ENCODE results near the gene CYP2D6.
A peak's percentile ranks its signal among the peaks of the same experiment; 100 is the strongest.

Gene CYP2D6

DNA sequence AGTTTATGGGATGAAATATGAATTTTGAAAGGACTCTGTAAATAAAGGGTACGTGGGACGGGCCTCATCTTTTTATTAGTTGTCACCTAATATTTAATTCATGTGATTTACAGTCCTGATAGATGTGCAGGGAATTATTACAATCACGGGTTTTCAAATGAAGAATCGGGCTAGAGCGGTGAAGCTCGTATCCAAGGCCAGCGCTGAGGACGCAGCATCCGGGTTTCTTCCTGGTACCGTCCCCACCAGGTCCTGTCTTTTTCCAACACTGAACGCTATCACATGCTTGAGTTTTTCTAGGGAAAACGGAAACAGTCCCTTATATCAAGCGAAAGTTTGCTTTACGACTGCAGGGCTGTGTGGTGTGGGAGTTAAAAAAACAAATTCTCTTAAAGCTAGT lies 50.3 kb downstream of the CYP2D6 start:
- TF ChIP-seq RARB (CRISPR knock-in tag; IDR thresholded peaks at IDR 0.05) (no peak), ZNF70 (CRISPR knock-in tag; IDR thresholded peaks at IDR 0.05) (no peak), ZFP3 (CRISPR knock-in tag; IDR thresholded peaks at IDR 0.05) (no peak), ISL1 (CRISPR knock-in tag; IDR thresholded peaks at IDR 0.05) (no peak), TSHZ2 (CRISPR knock-in tag; IDR thresholded peaks at IDR 0.05) (no peak)
- TF ChIP-seq, protein P1, sequence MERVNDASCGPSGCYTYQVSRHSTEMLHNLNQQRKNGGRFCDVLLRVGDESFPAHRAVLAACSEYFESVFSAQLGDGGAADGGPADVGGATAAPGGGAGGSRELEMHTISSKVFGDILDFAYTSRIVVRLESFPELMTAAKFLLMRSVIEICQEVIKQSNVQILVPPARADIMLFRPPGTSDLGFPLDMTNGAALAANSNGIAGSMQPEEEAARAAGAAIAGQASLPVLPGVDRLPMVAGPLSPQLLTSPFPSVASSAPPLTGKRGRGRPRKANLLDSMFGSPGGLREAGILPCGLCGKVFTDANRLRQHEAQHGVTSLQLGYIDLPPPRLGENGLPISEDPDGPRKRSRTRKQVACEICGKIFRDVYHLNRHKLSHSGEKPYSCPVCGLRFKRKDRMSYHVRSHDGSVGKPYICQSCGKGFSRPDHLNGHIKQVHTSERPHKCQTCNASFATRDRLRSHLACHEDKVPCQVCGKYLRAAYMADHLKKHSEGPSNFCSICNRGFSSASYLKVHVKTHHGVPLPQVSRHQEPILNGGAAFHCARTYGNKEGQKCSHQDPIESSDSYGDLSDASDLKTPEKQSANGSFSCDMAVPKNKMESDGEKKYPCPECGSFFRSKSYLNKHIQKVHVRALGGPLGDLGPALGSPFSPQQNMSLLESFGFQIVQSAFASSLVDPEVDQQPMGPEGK (CRISPR knock-in tag; IDR thresholded peaks at IDR 0.05; ENCODE audit: borderline replicate concordance) = no peak
- ATAC-seq = peak; percentile 48

GRCh38 chr22:42079319-42080251 lies 51.0 kb downstream of the CYP2D6 start, which contains the start of gene SMDT1:
TSS of gene SMDT1 (plus strand) at chr22:42079700. CDS start at chr22:42079769, 69 bp downstream.
- peak; percentile 95 for ATAC-seq
- TF ChIP-seq GLIS3 (CRISPR knock-in tag; IDR thresholded peaks at IDR 0.05) (no peak), CSDC2 (CRISPR knock-in tag; IDR thresholded peaks at IDR 0.05) (peak; percentile 81; the same call in 1 of the 2 replicates)

DNA sequence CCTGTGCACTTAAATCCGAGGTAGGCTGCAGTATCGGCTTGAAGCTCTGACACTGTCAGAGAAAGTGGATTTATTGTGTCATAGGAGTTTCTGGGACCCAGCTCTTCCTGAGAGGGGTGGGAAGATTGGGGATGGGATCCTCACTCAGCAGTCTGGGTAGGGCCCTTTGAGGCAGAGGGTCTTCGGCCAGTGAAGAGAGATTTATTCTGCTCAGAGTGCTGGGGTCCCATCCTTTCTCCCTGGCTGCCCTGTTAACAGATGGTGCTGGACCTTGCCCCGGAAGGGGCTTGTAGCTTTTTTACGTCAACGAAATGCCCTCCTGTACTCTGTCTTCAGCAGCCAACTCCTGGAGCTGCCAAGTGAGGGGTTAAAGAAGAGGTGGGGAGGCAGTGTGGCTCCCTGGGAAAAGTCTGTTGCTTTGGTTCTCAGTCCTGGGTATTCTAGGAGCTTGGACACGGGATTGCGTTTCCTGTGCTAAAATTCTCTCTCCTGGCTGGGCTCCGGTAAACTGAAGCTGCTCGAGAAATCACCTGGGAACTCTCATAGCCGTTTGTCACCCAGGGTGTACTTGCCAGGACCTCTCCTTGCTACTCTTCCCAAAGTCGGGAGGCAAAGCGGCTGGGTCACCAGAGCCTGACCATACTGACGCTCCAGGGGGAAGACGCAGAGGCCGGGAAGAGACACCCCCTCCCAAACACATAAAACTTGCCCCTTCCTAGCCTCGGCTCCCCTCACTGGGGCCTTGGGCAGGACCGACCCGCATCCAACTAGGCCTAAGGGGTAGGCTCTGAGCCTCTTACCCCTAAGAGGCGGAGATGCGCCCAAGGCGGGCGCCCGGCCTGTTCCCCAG lies 51.9 kb downstream of the CYP2D6 start:
- TF ChIP-seq ZNF70 (CRISPR knock-in tag; IDR thresholded peaks at IDR 0.05) = no peak
- no peak for TF ChIP-seq ZNF565 (CRISPR knock-in tag; conservative IDR thresholded peaks at IDR 0.05; ENCODE audit: low read depth)
- no peak for TF ChIP-seq ESRRG (CRISPR knock-in tag; IDR thresholded peaks at IDR 0.05)
- TF ChIP-seq, protein P2, sequence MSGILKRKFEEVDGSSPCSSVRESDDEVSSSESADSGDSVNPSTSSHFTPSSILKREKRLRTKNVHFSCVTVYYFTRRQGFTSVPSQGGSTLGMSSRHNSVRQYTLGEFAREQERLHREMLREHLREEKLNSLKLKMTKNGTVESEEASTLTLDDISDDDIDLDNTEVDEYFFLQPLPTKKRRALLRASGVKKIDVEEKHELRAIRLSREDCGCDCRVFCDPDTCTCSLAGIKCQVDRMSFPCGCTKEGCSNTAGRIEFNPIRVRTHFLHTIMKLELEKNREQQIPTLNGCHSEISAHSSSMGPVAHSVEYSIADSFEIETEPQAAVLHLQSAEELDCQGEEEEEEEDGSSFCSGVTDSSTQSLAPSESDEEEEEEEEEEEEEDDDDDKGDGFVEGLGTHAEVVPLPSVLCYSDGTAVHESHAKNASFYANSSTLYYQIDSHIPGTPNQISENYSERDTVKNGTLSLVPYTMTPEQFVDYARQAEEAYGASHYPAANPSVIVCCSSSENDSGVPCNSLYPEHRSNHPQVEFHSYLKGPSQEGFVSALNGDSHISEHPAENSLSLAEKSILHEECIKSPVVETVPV (CRISPR knock-in tag; IDR thresholded peaks at IDR 0.05) = no peak
- TF ChIP-seq TSHZ2 (CRISPR knock-in tag; IDR thresholded peaks at IDR 0.05) = no peak
- TF ChIP-seq ZC3H10 (CRISPR knock-in tag; IDR thresholded peaks at IDR 0.05) = no peak
- no peak for TF ChIP-seq GLIS3 (CRISPR knock-in tag; IDR thresholded peaks at IDR 0.05)
- TF ChIP-seq ZFP3 (CRISPR knock-in tag; IDR thresholded peaks at IDR 0.05) = no peak
- TF ChIP-seq RARB (CRISPR knock-in tag; IDR thresholded peaks at IDR 0.05) = no peak
- TF ChIP-seq, protein P3, sequence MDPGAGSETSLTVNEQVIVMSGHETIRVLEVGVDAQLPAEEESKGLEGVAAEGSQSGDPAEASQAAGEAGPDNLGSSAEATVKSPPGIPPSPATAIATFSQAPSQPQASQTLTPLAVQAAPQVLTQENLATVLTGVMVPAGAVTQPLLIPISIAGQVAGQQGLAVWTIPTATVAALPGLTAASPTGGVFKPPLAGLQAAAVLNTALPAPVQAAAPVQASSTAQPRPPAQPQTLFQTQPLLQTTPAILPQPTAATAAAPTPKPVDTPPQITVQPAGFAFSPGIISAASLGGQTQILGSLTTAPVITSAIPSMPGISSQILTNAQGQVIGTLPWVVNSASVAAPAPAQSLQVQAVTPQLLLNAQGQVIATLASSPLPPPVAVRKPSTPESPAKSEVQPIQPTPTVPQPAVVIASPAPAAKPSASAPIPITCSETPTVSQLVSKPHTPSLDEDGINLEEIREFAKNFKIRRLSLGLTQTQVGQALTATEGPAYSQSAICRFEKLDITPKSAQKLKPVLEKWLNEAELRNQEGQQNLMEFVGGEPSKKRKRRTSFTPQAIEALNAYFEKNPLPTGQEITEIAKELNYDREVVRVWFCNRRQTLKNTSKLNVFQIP (CRISPR knock-in tag; IDR thresholded peaks at IDR 0.05; ENCODE audit: borderline replicate concordance, low read depth) = no peak
- no peak for TF ChIP-seq TOX (CRISPR knock-in tag; IDR thresholded peaks at IDR 0.05; ENCODE audit: borderline replicate concordance)
- no peak for ATAC-seq

All from SK-N-SH treated with all-trans-retinoic acid at 6 μM for 48 hours (cell line).